GM20000 (cell line): Measurements from ENCODE around the gene ARHGAP8.
"Not testable (repeated sequence)": the region's sequence is repeated elsewhere in the genome, so short reads cannot be mapped to it uniquely, and the experiment has no call there.

ENCODE experiments used
- DNase-seq: peaks from one replicate; pipeline ENCODE4 v3.0.0; 2012; ENCODE audit warnings: low spot score
- CTCF ChIP-seq: IDR thresholded peaks from 2 replicates; pipeline ENCODE4 v1.5.1; 2012; ENCODE audit warnings: mild to moderate bottlenecking, control low read depth; ENCODE audit errors: extremely low read depth, missing control alignments

ARHGAP8 gene

GRCh38 chr22:44736581-44737405, 15.6 kb upstream of the ARHGAP8 start:
- no peak for TF ChIP-seq CTCF
- no peak for DNase-seq

GRCh38 chr22:44737406-44738346, 14.7 kb upstream of the ARHGAP8 start:
- DNase-seq: no peak
- no peak for TF ChIP-seq CTCF

- DNase-seq: no peak
These were observed 14.0 kb upstream of the ARHGAP8 start for GRCh38 chr22:44738347-44738715.

GRCh38 chr22:44739024-44739423, 13.4 kb upstream of the ARHGAP8 start:
- no peak for DNase-seq
- no peak for TF ChIP-seq CTCF

More at GRCh38 chr22:44738347-44738715, 14.0 kb upstream of the ARHGAP8 start:
- no peak for TF ChIP-seq CTCF

- not testable (repeated sequence) for DNase-seq
These were observed 12.7 kb upstream of the ARHGAP8 start for GRCh38 chr22:44739666-44740065.

GRCh38 chr22:44740307-44740706, 12.1 kb upstream of the ARHGAP8 start:
- TF ChIP-seq CTCF: no peak
- no peak for DNase-seq

- no peak for DNase-seq
- TF ChIP-seq CTCF: no peak
These were observed 10.4 kb upstream of the ARHGAP8 start for GRCh38 chr22:44741929-44742328.
